Panc1 (cell line): ENCODE measurements around the gene UFSP1.

Source experiments
- CTCF ChIP-seq: fragments of 450-650 bp; IDR thresholded peaks from 2 replicates; pipeline ENCODE4 v1.5.1; 2017; ENCODE audit warnings: mild to moderate bottlenecking
- POLR2AphosphoS5 ChIP-seq: IDR thresholded peaks from 2 replicates; pipeline ENCODE4 v1.6.1; 2012; ENCODE audit warnings: mild to moderate bottlenecking, low read depth, low read length, moderate library complexity
- TCF7L2 ChIP-seq: IDR thresholded peaks from 2 replicates; pipeline ENCODE4 v1.6.1; 2011; ENCODE audit warnings: mild to moderate bottlenecking, low read depth, low read length, inconsistent platforms

GRCh38 chr7:100878013-100878412, 11.5 kb downstream of the UFSP1 start:
- TF ChIP-seq CTCF (no peak), POLR2AphosphoS5 (no peak), TCF7L2 (no peak)
